KMS-11 (cell line): ENCODE measurements around the gene KIAA1328.
A peak's percentile ranks its signal among the peaks of the same experiment; 100 is the strongest.

Source experiments
- H2AFZ ChIP-seq: fragments of 200-600 bp; sonication (generic); 2 replicates; pipeline ENCODE4 v1.6.1; 2016; ENCODE audit warnings: antibody characterized with exemption, mixed run types, low read depth
- H3K27ac ChIP-seq: fragments of 200-600 bp; sonication (generic); 2 replicates; pipeline ENCODE4 v1.6.1; 2016; ENCODE audit warnings: mild to moderate bottlenecking, mixed run types
- H3K27me3 ChIP-seq: fragments of 200-600 bp; sonication (generic); 2 replicates; pipeline ENCODE4 v1.6.1; 2017; ENCODE audit warnings: mild to moderate bottlenecking, low read depth, mixed run types, moderate library complexity; ENCODE audit not compliant: insufficient read depth
- H3K36me3 ChIP-seq: fragments of 200-600 bp; sonication (generic); 2 replicates; pipeline ENCODE4 v1.6.1; 2017; ENCODE audit warnings: mild to moderate bottlenecking, mixed run types; ENCODE audit not compliant: insufficient read depth
- H3K4me1 ChIP-seq: fragments of 200-600 bp; sonication (generic); 2 replicates; pipeline ENCODE4 v1.6.1; 2016; ENCODE audit warnings: mild to moderate bottlenecking, low read depth, mixed run types; ENCODE audit not compliant: poor library complexity, severe bottlenecking
- H3K4me2 ChIP-seq: fragments of 200-600 bp; sonication (generic); 2 replicates; pipeline ENCODE4 v1.7.0; 2016; ENCODE audit warnings: mild to moderate bottlenecking, mixed run types
- H3K4me3 ChIP-seq: fragments of 200-600 bp; sonication (generic); IDR thresholded peaks from 2 replicates; pipeline ENCODE4 v1.6.1; 2017; ENCODE audit warnings: low read depth, low read length, mixed read lengths; ENCODE audit not compliant: insufficient read depth
- H3K79me2 ChIP-seq: fragments of 200-600 bp; sonication (generic); 2 replicates; pipeline ENCODE4 v1.6.1; 2016; ENCODE audit warnings: low read depth, mixed run types; ENCODE audit not compliant: insufficient read depth
- H3K9ac ChIP-seq: fragments of 200-600 bp; sonication (generic); 2 replicates; pipeline ENCODE4 v1.6.1; 2016; ENCODE audit warnings: mild to moderate bottlenecking, mixed run types
- H4K20me1 ChIP-seq: fragments of 200-600 bp; sonication (generic); 2 replicates; pipeline ENCODE4 v1.6.1; 2016; ENCODE audit warnings: mild to moderate bottlenecking, mixed run types; ENCODE audit not compliant: insufficient read depth
- CTCF ChIP-seq: fragments of 200-600 bp; sonication (generic); conservative IDR thresholded peaks from 2 replicates; pipeline ENCODE4 v1.6.1; 2017; ENCODE audit warnings: low read depth, mild to moderate bottlenecking, antibody characterized with exemption, low read length, moderate library complexity, mixed read lengths

The KIAA1328 gene

GRCh38 chr18:36828630-36829361 is at the start of gene KIAA1328, which contains the start of gene TPGS2:
KIAA1328 (plus strand) TSS chr18:36829127; CDS start chr18:36829139, 12 bp downstream.
TPGS2 (minus strand) TSS chr18:36829002; CDS start chr18:36828767, 235 bp downstream.
- peak; percentile 66 for TF ChIP-seq CTCF
- Histone ChIP-seq H3K79me2 (peaks cover 28% of the 10 kb centered on the region), H3K4me2 (peak within 1 kb of the TSS; percentile 67), H3K36me3 (no peaks in the 10 kb centered on the region), H3K27ac (peak within 1 kb of the TSS; percentile 77), H4K20me1 (no peaks in the 10 kb centered on the region), H3K4me1 (peaks cover 40% of the 10 kb centered on the region), H3K9ac (peak within 1 kb of the TSS; percentile 82), H3K27me3 (no peaks in the 10 kb centered on the region), H2AFZ (peak within 1 kb of the TSS; percentile 88), H3K4me3 (no peak within 1 kb of the TSS)

DNA sequence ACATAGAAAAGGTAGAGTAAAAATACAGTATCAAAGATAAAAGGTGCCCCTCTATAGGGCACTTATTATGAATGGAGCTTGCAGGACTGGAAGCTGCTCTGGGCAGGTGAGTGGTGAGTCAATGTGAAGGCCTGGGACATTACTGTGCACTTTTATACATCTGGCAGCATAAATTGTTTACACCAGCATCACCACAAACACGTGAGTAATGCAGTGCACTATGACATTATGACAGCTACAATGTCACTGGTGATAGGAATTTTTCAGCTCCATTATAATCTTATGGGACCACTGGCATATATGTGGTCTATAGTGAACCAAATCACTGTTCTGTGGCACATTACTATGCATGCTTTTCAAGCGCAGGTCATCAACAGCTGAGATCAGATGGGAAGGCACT is 48.2 kb upstream of the KIAA1328 start:
- Histone ChIP-seq H3K27ac (no peak overlapping the region), H3K27me3 (no peaks in the 10 kb centered on the region), H3K9ac (no peak overlapping the region), H3K36me3 (no peaks in the 10 kb centered on the region), H4K20me1 (no peaks in the 10 kb centered on the region), H3K4me1 (no peaks in the 10 kb centered on the region), H3K4me2 (no peak overlapping the region), H3K4me3 (no peak overlapping the region), H3K79me2 (no peaks in the 10 kb centered on the region), H2AFZ (no peak overlapping the region)
- no peak for TF ChIP-seq CTCF

GRCh38 chr18:36782710-36783109 is 46.2 kb upstream of the KIAA1328 start:
- H3K36me3 ChIP-seq, result no peaks in the 10 kb centered on the region
- H3K79me2 ChIP-seq, result no peaks in the 10 kb centered on the region
- H3K9ac ChIP-seq, result no peak overlapping the region
- no peak overlapping the region for H3K27ac ChIP-seq
- H4K20me1 ChIP-seq, result no peaks in the 10 kb centered on the region
- H3K27me3 ChIP-seq, result no peaks in the 10 kb centered on the region
- no peak overlapping the region for H3K4me2 ChIP-seq
- H3K4me3 ChIP-seq, result no peak overlapping the region
- H2AFZ ChIP-seq, result no peak overlapping the region
- no peaks in the 10 kb centered on the region for H3K4me1 ChIP-seq
- no peak for TF ChIP-seq CTCF

DNA sequence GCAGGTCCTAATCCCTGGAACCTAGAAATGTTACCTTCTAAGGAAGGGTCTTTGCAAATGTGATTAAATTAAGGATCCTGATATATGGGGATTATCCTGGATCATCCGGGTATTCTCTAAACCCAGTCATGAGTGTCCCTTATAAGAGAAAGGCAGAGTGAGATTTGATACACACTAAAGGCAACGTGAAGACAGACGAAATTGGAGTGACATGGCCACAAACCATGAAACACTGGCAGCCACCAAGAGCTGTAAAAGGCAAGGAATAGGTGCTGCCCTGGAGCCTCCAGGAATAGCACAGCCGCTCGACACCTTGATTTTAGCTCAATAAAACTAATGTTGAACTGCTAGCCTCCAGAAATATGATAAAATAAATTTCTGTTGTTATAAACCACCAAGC is 45.1 kb upstream of the KIAA1328 start:
- no peak for TF ChIP-seq CTCF
- Histone ChIP-seq H3K27ac (no peak overlapping the region), H3K4me3 (no peak overlapping the region)

More for the DNA sequence above, 45.1 kb upstream of the KIAA1328 start:
- H3K4me2 ChIP-seq, result no peak overlapping the region
- no peaks in the 10 kb centered on the region for H3K27me3 ChIP-seq
- no peaks in the 10 kb centered on the region for H4K20me1 ChIP-seq
- H3K9ac ChIP-seq, result no peak overlapping the region
- no peaks in the 10 kb centered on the region for H3K4me1 ChIP-seq
- no peaks in the 10 kb centered on the region for H3K36me3 ChIP-seq
- no peak overlapping the region for H2AFZ ChIP-seq
- H3K79me2 ChIP-seq, result no peaks in the 10 kb centered on the region
